LoVo (cell line): ENCODE data around the gene GABPB2.
A peak's percentile ranks its signal among the peaks of the same experiment; 100 is the strongest.

Experiments
- DNase-seq: peaks from one replicate; pipeline ENCODE4 v3.0.0-alpha.2; 2016; ENCODE audit warnings: low spot score

Gene GABPB2

DNA sequence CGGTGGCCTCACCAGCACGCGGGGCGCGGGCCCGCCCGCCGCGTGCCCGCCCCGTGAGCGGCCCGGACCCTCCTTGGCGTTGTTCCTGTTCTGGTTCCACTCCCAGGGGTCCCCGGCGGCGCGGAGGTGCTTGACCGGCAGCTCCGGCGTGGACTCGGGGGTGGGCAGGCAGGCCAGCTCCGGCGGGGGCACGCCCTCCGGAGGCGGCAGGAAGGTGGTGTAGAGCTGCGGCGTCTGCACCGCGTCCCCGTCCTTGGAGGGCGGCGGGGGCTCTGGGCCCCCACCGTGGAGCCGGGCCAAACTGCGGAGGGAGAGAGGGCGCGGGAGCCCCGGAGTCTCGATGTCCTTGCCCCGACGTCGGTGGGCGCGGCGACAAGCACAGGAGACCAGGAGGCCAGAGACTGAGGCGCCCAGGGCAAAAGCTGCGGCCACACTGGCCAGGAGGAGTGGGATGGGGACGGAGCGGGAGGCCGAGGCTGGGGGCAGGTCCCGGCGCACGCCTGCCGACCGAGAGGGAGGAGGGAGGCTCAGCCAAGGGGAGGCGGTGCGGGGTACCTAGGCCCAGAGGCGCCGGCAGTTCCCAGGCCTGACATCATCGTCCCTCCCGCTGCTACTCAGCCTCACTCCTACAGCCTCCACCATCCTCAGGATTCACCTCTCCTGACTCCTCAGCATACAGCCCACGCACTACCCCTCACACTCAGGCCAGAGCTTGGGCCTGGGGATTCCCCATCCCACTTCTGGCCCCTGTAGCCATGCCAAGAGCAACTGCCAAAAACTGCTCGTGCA is 62.7 kb downstream of the GABPB2 start:
- DNase-seq, result no peak

GRCh38 chr1:151134396-151134795 is 63.8 kb downstream of the GABPB2 start:
- no peak for DNase-seq

GRCh38 chr1:151134991-151135390 is 64.4 kb downstream of the GABPB2 start:
- no peak for DNase-seq

- DNase-seq, result no peak
Observed at GRCh38 chr1:151135433-151136385, 65.1 kb downstream of the GABPB2 start.

DNA sequence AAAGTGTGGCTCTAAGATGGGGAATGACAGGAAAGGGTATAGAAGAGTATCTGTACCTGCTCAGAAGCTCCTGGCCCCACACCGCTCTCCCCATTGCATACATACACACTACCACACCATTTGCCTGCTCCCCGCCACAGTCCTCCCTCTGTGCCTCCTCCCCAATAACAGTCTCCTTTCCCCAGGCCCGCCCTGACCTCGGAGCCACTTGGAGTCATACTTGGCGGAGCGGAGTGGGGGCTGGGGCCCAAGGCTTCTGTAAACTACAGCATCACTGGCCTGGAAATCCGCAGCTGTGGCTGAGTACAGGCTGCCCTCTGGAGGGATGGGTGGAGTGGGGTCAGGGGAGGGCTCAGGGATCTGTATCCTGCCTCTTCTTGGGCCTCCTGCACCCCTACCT is 67.2 kb downstream of the GABPB2 start:
- DNase-seq, result no peak

DNA sequence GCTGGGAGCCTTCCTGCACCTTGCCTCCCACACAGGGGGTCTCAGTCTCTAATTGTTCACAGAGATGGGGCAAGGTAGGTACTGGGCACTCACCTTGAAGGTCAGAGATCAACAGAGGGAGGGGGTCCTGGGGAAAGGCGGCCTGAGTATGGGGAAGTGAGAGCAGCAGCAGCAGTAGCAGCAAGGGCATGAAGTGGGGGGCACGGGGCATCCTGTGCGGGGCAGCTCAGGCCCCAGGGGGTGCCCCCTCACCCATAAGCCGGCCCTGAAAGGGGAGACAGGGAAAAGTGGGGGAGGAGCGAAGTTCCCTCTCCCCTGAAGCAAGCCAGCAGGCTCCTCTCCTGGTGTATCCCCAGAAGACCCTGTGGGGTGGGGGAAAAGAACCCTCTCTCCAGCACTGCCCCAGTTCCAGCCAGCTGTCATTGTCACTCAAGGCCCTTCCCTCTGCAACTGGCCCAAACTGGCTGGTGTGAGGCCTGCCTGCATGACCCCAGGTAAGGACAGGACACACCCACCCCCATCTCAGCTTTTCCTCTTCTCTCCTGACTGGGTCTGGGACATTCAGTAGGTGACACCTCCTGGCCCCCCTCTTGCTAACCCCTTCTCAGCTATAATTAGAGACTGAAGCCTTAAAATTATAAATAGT is 72.0 kb downstream of the GABPB2 start:
- DNase-seq, result no peak

GRCh38 chr1:151143057-151143435 is 72.5 kb downstream of the GABPB2 start:
- no peak for DNase-seq

DNA sequence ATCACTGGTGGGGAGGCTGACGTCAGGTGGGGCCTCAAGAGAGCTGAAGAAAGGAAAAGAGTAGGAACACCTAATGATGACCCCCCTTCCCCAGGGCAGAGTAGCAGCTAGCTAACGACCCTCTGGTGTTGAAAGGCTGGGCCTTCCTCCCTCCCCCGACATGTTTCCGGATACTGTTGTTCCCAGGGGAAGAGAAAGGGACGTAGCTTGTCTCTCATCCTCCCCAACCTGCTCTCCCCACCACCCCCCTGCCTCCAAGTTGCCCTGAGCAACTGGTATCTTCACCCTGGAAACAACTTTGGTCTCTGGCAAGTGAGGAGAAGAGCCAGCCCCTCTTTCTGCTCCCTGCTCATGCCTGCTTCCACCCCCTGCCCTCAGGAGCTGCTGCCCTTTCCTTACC is 73.4 kb downstream of the GABPB2 start:
- DNase-seq, result no peak

- no peak for DNase-seq
Observed at GRCh38 chr1:151144474-151145303, 74.1 kb downstream of the GABPB2 start.

GRCh38 chr1:151145304-151146071 is 74.9 kb downstream of the GABPB2 start:
- no peak for DNase-seq

DNA sequence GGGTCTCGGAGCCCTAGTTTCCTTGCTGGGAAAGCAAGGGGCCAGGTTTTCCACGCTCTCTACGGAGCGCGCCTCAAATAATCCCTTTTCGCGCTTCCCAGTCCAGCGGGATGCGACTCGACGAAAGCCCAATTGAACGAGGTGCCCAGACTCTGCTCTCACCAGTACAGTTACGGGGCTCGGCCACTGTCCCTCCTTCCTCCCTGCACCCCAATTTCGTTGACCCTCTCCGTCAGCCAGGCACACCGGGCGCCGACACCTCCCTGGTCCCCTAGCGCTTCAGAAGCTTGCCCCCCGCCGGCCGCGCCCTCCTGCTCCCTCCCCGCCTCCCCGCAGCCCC is 75.5 kb downstream of the GABPB2 start:
- no peak for DNase-seq

- peak; percentile 87 for DNase-seq
Observed at GRCh38 chr1:151146412-151147131, 76.0 kb downstream of the GABPB2 start, which contains the start of gene SEMA6C. Gene SEMA6C (minus strand): TSS chr1:151146631. CDS start chr1:151142621, 4,010 bp downstream.

GRCh38 chr1:151147132-151147503 is 76.6 kb downstream of the GABPB2 start:
- DNase-seq, result no peak

GRCh38 chr1:151147665-151148064 is 77.1 kb downstream of the GABPB2 start:
- DNase-seq, result no peak

- no peak for DNase-seq
Observed at GRCh38 chr1:151156515-151156819, 85.9 kb downstream of the GABPB2 start, which contains the start of gene TNFAIP8L2. Gene TNFAIP8L2 (plus strand): TSS chr1:151156649. CDS start chr1:151158698, 2,049 bp downstream.

DNA sequence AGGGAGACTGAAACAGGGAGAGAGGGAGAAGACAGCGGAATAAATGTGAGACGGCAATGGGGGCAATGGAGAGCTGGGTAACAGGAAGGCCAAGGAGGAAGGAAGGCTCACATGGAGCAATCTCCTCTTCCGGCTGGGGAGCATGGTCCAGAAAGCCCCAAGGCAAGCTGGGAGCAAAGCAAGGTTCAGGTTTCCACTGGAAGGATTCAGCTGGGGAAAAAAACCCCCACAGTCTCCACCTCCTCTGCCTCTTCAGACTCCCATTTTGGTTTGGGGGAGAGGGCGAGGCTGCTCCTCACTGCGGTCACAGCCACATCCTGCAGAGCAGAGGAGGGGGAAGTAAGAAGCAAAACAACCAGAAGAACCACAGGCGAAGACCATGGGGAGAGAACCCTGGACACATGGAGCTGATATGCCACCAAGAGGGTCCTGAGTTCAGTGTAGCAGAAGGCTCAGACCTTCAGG is 86.5 kb downstream of the GABPB2 start:
- DNase-seq, result no peak

DNA sequence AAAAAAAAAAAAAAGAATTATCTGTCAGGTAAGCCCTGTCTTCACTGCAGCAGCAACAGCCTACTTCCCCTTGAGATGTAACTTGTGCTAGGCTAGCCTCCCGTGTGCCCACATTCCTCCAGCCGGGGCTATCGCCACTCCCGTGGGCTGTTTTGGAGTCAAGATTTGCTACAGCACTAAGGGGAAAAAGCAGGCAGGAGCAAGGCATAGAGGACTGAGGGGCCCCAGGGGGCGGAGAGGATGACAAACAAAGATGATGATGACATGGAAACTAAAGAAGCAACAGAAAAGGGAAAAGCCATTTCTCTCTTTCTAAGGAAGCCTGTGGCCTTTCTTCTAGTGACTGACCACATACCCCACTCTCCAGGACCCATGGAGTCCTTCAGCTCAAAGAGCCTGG is 87.8 kb downstream of the GABPB2 start:
- no peak for DNase-seq

DNA sequence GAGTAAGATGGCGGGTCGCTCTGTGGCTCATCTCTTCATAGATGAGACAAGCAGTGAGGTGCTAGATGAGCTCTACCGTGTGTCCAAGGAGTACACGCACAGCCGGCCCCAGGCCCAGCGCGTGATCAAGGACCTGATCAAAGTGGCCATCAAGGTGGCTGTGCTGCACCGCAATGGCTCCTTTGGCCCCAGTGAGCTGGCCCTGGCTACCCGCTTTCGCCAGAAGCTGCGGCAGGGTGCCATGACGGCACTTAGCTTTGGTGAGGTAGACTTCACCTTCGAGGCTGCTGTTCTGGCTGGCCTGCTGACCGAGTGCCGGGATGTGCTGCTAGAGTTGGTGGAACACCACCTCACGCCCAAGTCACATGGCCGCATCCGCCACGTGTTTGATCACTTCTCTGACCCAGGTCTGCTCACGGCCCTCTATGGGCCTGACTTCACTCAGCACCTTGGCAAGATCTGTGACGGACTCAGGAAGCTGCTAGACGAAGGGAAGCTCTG is 88.2 kb downstream of the GABPB2 start:
- no peak for DNase-seq

GRCh38 chr1:151159373-151159772 is 88.8 kb downstream of the GABPB2 start:
- DNase-seq, result no peak

GRCh38 chr1:151164732-151165280 is 94.2 kb downstream of the GABPB2 start:
- no peak for DNase-seq
